Urinary bladder (tissue), 4 donors: ENCODE data around the gene GIPC3. TPM values are rescaled to one million over a fixed set of nuclear protein-coding genes. Genes with fewer than 3 reads are reported as not detected.
"Not testable (repeated sequence)": the region's sequence is repeated elsewhere in the genome, so short reads cannot be mapped to it uniquely, and the experiment has no call there.

Experiments used
- DNase-seq: peaks from one replicate; pipeline ENCODE4 v3.0.0-alpha.2; 2015; ENCODE audit errors: extremely low spot score
- H3K27ac ChIP-seq: one replicate; pipeline ENCODE4 v1.5.1; 2013; ENCODE audit warnings: low read depth, mild to moderate bottlenecking, moderate library complexity
- H3K36me3 ChIP-seq: one replicate; pipeline ENCODE4 v1.6.1; 2013; ENCODE audit warnings: mild to moderate bottlenecking, moderate library complexity; ENCODE audit not compliant: insufficient read depth
- H3K4me1 ChIP-seq: one replicate; pipeline ENCODE4 v1.6.1; 2013; ENCODE audit warnings: mild to moderate bottlenecking, moderate library complexity; ENCODE audit not compliant: insufficient read depth
- H3K4me3 ChIP-seq: one replicate; pipeline ENCODE4 v1.5.1; 2013; ENCODE audit warnings: low read depth, low read length
- WGBS: extraction: QIAGEN DNeasy Blood & Tissue Kit; methylation state at CpG from one replicate; pipeline ENCODE4 v1.1.7; 2013; 5-methylcytosine and 5-hydroxymethylcytosine counted together
- polyA plus RNA-seq: library from polyadenylated mRNA; stranded (reverse); fragments of 200-250 nt; gene quantifications from one replicate; pipeline ENCODE4 v1.2.3, GENCODE V29; 2013
- total RNA-seq: library from RNA; depleted of rRNA; stranded (reverse); fragments of >200 nt; gene quantifications from one replicate; pipeline ENCODE4 v1.2.3, GENCODE V29; 2014
- donor health status: healthy with polysubstance abuse.
- donor health status: healthy.

The GIPC3 gene
- total and polyA plus RNA-seq, 2 donors: 0.11 to 0.94 TPM

GRCh38 chr19:3576696-3577443 lies 8.4 kb upstream of the GIPC3 start:
- WGBS: 21% methylated on average over 72 of the region's 78 CpGs
- H3K27ac ChIP-seq: peak overlapping the region; percentile 33

GRCh38 chr19:3577723-3578344 lies 7.4 kb upstream of the GIPC3 start:
- H3K4me1 ChIP-seq: peaks cover 3% of the 10 kb centered on the region
- 79% methylated on average over 60 of the region's 60 CpGs for WGBS
- H3K4me3 ChIP-seq: no peak overlapping the region
- no peak for DNase-seq
- no peak overlapping the region for H3K27ac ChIP-seq
- H3K36me3 ChIP-seq: no peaks in the 10 kb centered on the region

More at GRCh38 chr19:3576696-3577443, 8.4 kb upstream of the GIPC3 start:
- peaks cover 3% of the 10 kb centered on the region for H3K4me1 ChIP-seq
- peak overlapping the region; percentile 33 for H3K4me3 ChIP-seq
- H3K36me3 ChIP-seq: no peaks in the 10 kb centered on the region
- no peak for DNase-seq

- peaks cover 3% of the 10 kb centered on the region for H3K4me1 ChIP-seq
- DNase-seq: no peak
- H3K4me3 ChIP-seq: no peak overlapping the region
- 79% methylated on average over 17 of the region's 17 CpGs for WGBS
- H3K36me3 ChIP-seq: no peaks in the 10 kb centered on the region
- H3K27ac ChIP-seq: no peak overlapping the region
These were observed 6.9 kb upstream of the GIPC3 start for GRCh38 chr19:3578390-3578789.

- WGBS: 35% methylated on average over 11 of the region's 11 CpGs
- Histone ChIP-seq H3K36me3 (no peaks in the 10 kb centered on the region), H3K4me1 (peaks cover 3% of the 10 kb centered on the region), H3K27ac (no peak overlapping the region), H3K4me3 (no peak overlapping the region)
- no peak for DNase-seq
These were observed 4.9 kb upstream of the GIPC3 start for GRCh38 chr19:3580156-3580934.

GRCh38 chr19:3581792-3582191 lies 3.5 kb upstream of the GIPC3 start:
- H3K4me3 ChIP-seq, H3K36me3 ChIP-seq, H3K4me1 ChIP-seq, H3K27ac ChIP-seq, DNase-seq: not testable (repeated sequence)
- 82% methylated on average over 4 of the region's 4 CpGs for WGBS

- H3K36me3 ChIP-seq, DNase-seq, H3K27ac ChIP-seq, H3K4me1 ChIP-seq, H3K4me3 ChIP-seq: not testable (repeated sequence)
- WGBS: 88% methylated on average over 15 of the region's 15 CpGs
These were observed 1.1 kb upstream of the GIPC3 start for GRCh38 chr19:3584036-3584802.

GRCh38 chr19:3586127-3586626 lies 899 bp downstream of the GIPC3 start:
- no peak for DNase-seq
- peak overlapping the region; percentile 26 for H3K4me3 ChIP-seq
- H3K27ac ChIP-seq: no peak overlapping the region
- H3K4me1 ChIP-seq: no peaks in the 10 kb centered on the region
- H3K36me3 ChIP-seq: no peaks in the 10 kb centered on the region
- 30% methylated on average over 16 of the region's 16 CpGs for WGBS

GRCh38 chr19:3586707-3587346 lies 1.5 kb downstream of the GIPC3 start:
- Histone ChIP-seq H3K27ac (no peak overlapping the region), H3K36me3 (no peaks in the 10 kb centered on the region), H3K4me3 (no peak overlapping the region), H3K4me1 (no peaks in the 10 kb centered on the region)
- WGBS: 58% methylated on average over 31 of the region's 31 CpGs
- no peak for DNase-seq

GRCh38 chr19:3589439-3589838 lies 4.2 kb downstream of the GIPC3 start:
- no peaks in the 10 kb centered on the region for H3K36me3 ChIP-seq
- no peaks in the 10 kb centered on the region for H3K4me1 ChIP-seq
- H3K4me3 ChIP-seq: no peak overlapping the region
- H3K27ac ChIP-seq: no peak overlapping the region
- no peak for DNase-seq
- WGBS: 86% methylated on average over 11 of the region's 11 CpGs

GRCh38 chr19:3589949-3590348 lies 4.7 kb downstream of the GIPC3 start:
- H3K27ac ChIP-seq: no peak overlapping the region
- H3K36me3 ChIP-seq: no peaks in the 10 kb centered on the region
- 97% methylated on average over 22 of the region's 22 CpGs for WGBS
- H3K4me1 ChIP-seq: no peaks in the 10 kb centered on the region
- DNase-seq: no peak
- H3K4me3 ChIP-seq: no peak overlapping the region

GRCh38 chr19:3590991-3591659 lies 5.8 kb downstream of the GIPC3 start:
- 93% methylated on average over 8 of the region's 8 CpGs for WGBS
- no peaks in the 10 kb centered on the region for H3K4me1 ChIP-seq
- H3K36me3 ChIP-seq: no peaks in the 10 kb centered on the region
- no peak overlapping the region for H3K4me3 ChIP-seq
- no peak for DNase-seq
- H3K27ac ChIP-seq: no peak overlapping the region

GRCh38 chr19:3591876-3592613 lies 6.8 kb downstream of the GIPC3 start:
- H3K4me3 ChIP-seq: no peak overlapping the region
- no peak overlapping the region for H3K27ac ChIP-seq
- H3K36me3 ChIP-seq: no peaks in the 10 kb centered on the region
- DNase-seq: no peak
- no peaks in the 10 kb centered on the region for H3K4me1 ChIP-seq
- 72% methylated on average over 9 of the region's 9 CpGs for WGBS
